Endometrial microvascular endothelial cells (primary cell): ENCODE measurements around the gene PIAS4. TPM values are rescaled to one million over a fixed set of nuclear protein-coding genes. Genes with fewer than 3 reads are reported as not detected.

ENCODE experiments used
- in situ Hi-C: cut with HindIII; loops from 2 replicates; pipeline ENCODE4 v1.10.0; 2017; ENCODE audit warnings: low sequenced_read_pairs, low pct_unique_long_range_greater_than_20kb; ENCODE audit errors: inconsistent ontology term
- total RNA-seq: library from RNA; depleted of rRNA; stranded (reverse); fragments of >200 nt; gene quantifications from one replicate; pipeline ENCODE4 v1.2.3, GENCODE V29; 2015; ENCODE audit errors: inconsistent ontology term

Gene PIAS4
- total RNA-seq, 1 donor from 2014 or later = 39.8 TPM

GRCh38 chr19:4052993-4053422 lies 45.5 kb downstream of the PIAS4 start:
- in situ Hi-C loops = no loop called here

- in situ Hi-C loops = no loop called here
These were observed 46.1 kb downstream of the PIAS4 start for GRCh38 chr19:4053423-4054324.

DNA sequence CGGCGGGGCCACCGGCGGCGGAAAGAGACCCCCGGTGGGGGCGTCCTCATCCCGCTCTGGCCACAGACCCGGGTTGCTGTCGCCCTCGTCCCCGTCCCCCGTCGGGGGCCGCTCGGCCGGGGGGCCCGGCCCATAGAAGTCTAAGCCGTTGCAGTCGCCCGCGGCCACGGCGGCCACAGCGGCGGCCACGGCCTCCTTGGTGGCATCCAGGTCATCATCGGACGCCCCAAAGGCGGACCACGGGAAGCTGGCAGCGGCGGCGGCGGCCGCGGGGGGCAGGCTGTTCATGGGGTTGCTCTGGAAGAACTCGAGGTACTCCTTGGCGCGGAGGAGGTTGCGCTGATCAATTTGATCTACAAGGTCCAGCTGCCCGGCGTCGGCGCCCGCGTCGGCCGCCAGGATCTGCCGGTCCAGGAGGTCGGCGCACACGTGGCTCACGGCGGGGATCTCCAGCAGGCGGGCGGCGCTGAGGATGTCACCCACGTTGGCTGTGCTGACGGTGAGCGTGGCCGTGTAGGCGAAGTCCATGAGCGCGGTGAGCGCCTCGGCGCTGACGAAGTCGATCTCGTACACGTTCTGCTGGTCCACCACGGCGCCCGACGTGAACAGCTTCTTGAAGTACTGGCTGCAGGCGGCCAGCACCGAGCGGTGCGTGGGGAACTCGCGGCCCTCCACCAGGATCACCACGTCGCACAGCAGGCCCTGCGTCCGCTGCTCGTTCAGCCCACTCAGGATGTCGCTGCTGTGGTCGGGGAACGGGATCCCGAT lies 47.1 kb downstream of the PIAS4 start:
- in situ Hi-C loops = no loop called here

- in situ Hi-C loops = no loop called here
These were observed 47.6 kb downstream of the PIAS4 start for GRCh38 chr19:4055209-4055552.

DNA sequence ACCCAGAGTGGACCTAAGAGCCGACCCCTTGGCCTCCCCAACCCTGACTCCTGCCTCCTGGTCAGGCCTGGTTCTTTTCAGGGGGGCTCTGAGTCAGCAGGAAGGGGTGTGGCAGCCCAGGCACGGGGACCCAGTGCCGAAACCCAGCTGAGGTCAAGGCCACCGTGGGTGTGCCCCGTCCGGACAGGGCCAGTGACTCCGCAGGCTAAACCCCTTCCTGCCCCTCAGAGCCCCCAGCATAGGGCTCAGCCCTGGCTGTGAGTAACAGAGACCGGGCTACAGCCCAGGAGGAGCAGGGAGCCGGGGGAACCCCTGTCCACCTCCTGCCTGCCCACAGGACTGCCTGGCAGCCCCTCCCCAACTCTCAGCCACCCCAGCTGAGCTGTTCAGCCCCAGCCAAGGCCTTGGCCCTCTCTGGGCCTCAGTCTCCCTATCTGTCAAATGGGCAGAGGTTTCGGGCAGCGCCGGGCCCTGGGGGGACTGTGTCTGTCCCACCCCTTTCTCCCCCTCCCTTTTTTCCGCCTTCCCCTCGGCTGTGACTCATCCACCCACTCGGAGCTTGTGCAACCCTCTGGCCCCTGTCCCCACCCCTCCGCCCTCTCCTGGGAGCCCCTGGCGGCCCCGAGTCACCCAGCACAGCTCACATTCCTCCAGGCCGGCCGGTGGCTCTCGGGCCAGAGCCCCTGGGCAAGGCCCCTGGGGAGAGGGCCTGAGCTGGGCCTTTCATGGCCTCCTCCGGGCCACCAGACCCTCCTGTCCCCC lies 50.6 kb downstream of the PIAS4 start:
- in situ Hi-C loops = no loop called here

DNA sequence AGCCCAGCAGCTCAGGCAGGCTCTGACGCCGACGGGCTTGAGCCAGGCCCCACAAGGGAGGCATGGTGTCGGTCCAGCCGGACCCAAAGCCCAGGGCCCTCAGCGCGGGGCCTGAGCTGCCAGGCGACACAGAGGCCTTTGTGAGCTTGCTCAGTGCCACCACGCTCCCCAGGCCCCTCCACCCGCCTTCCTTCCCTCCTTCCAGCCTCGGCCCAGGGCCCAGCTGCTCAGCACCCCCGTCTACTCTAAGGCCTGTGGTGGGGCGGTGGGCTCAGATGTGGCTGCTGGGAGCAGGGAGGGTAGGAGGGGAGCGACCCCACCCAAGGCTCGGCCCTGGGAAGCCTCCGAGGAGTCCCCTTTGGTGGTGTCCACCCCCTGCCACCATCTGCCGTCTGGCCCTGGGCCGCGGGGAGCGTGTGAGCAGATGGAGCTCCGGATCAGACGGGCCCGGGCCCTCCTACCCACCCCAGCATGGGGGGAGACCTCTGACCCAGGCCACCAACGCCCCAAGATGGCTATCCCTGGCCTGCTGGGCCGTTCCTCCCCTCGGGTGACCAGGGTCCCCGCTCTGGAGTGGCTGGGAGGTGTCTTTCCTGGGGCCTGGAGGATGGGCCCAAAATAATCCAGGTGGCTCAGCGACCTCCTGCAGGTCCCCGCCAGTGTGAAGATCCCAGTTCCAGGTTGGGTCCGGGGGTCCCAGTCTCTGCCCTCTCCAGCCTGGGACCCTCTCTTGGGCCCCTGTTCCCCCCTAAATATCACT lies 51.3 kb downstream of the PIAS4 start:
- in situ Hi-C loops = no loop called here

- in situ Hi-C loops = no loop called here
These were observed 51.9 kb downstream of the PIAS4 start for GRCh38 chr19:4059453-4059871.

DNA sequence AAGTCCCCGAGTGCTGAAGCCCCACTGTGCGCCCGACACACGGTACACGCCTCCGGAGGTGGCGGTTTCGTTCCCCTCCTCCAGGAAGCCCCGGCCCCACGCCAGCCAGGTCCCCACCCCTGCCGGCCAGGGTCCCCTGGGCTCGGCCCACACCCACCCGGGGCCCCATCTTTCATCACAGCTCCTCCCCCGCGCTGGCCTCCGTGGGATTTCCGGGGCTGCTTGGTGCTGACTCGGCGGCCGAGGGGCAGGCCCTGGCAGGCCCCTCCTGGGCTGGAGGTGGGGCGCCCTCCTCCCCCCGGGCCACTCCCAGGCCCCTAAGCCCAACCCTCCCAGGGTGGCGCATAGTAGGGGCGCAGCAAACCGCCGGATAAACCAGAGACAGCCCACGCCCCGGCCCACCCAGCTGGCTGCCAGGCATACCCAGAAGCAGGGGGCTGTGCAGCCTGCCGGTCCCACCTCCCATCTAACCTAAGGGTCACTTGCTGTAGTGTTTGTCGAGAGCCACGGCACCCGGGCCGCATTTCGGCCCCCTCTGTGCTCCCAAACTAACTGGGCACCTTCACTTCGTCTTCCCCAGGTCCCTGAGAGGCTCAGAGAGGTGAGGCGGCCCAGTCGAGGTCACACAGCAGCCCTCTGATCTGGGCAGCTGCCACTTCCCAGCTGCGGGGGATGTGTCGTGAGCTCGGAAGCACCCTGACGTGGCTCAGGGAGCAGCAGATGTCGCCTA lies 52.5 kb downstream of the PIAS4 start:
- in situ Hi-C loops = no loop called here

- in situ Hi-C loops = no loop called here
These were observed 53.2 kb downstream of the PIAS4 start for GRCh38 chr19:4060621-4061177.

GRCh38 chr19:4061178-4061682 lies 53.7 kb downstream of the PIAS4 start:
- in situ Hi-C loops = no loop called here

DNA sequence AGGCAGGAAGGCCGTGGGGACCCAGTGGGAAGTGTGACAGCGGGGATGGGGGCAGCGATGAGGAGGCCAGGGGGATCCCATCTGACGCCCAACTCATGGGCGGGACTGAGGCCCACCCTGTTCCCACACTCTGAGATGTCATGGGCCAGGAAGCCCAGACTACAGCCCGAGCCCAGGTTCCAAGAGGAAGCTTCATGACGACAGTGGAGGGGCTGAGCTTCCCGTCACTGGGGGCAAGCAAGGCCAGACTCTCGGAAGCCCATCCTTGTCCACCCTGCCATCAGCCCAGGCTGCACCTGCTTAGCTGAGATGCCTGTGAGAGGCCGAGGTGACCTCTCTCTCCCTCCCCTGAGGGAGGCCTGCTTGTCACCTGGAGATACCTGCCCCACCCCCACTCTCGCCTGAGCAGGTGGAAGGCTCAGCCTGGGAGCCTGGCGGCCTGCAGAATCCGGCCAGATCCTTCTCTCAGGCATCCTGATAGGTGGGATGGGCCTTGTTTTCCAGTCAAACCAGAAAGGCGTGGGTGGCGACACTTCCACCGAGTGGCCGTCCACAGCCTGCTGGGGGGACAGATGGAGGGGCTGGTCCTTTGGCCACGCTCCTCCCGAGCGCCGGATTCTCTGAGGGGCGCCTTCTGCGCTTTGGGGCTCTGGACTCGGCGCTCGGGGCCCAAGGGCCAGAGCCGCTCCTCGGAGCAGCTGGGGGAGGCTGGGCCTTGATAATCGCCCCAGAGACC lies 54.3 kb downstream of the PIAS4 start:
- in situ Hi-C loops = no loop called here

- in situ Hi-C loops = no loop called here
These were observed 55.2 kb downstream of the PIAS4 start for GRCh38 chr19:4062419-4063368.

DNA sequence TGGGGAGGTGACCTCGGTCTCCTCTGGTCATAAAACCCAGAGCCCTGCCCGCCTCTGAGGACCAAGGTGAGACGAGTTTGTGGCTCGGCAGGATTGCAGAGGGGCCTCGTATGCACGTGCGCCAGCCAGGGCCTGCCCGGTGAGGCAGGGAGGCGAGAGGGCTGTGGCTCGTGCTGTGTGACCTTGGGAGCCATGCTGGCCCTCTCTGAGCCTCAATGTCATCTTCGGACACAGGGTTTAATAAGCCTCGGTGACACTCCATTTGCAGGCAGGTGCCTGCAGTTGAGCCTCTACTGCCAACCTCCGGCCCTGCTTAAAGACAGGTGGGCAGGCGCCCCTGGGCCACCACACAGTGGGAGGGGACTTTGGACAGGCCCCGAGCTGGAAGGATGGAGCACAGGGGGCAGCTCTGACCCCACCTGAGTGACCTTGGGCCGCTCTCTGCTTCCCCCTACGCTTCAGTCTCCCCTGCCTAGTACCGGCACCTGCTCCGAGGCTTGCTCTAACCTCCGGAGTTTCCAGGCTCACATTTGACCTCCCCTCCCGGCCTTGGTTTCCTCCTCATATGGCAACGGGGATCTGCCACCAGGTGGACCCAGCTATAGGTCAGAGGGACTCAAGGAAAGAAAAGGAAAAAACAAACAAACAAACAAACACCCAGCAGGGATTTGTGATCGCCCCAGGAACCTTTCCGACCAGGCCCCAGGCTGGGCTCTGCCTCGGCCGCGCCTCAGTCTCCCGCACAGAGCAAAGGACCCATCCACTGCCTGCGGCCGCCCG lies 56.0 kb downstream of the PIAS4 start:
- in situ Hi-C loops = no loop called here

DNA sequence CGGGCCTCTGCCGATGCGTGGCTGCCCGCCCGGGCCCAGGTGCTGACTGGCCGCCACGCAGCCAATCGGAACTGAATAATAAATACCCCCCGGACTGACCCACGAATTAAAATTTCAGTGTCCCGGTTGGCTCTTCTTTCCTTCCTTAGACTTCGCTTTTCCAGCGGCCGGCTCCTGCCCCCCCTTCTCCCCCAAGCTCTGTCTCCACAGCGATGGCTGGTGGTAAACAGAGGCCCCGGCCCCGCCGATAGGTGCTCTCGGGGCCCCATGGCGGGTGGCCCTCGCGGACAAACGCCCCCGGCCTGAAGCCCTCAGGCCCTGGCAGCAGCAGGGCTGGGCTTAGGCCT lies 56.6 kb downstream of the PIAS4 start:
- in situ Hi-C loops = no loop called here

DNA sequence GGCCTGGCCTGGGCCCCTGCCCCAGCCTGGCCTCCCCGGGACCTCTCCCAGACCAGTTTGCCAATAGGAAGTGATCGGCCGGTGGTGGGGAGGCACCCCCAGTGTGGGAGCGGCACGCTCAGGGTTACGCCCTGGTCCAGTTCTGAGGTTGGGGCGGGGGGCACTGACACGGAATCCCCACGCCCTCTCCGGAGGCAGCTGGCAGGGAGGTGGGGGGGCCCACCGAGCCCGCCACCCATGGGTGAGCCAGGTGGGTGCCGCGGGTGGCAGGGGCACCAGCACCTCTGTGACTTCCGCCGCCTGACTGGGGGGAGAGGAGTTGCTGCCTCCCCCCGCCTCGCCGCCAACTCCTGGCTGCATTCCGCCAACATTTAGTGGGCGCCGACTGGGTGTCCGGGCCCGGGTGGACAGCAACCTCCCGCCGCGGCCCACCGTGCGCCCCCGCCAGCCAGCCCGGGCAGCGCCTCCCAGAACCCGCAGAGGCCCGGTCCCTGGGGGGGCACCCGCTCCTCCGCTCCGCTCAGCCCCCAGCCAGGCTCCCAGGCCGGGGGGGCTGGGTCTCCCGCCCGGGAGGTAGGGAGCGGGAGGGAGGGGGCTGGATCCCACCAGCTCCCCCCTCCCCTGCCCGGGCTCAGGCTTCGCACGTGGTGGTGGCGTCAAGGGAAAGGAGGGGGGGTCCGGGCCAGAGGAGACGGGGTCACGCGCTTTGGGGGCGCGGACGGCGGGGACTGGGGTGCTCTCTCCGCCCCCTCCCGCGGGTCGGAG lies 57.1 kb downstream of the PIAS4 start:
- in situ Hi-C loops = no loop called here
